Activated CD4-positive, alpha-beta T cell treated with anti-CD3 and anti-CD28 coated beads for 4 hours (primary cell): ENCODE measurements around the gene NR3C2.
"Not testable (repeated sequence)": the region's sequence is repeated elsewhere in the genome, so short reads cannot be mapped to it uniquely, and the experiment has no call there.

Experiments used
- DNase-seq, 2 donors: peaks; one replicate each; pipeline ENCODE4 v3.0.0-alpha.2; 2020

Gene NR3C2

DNA sequence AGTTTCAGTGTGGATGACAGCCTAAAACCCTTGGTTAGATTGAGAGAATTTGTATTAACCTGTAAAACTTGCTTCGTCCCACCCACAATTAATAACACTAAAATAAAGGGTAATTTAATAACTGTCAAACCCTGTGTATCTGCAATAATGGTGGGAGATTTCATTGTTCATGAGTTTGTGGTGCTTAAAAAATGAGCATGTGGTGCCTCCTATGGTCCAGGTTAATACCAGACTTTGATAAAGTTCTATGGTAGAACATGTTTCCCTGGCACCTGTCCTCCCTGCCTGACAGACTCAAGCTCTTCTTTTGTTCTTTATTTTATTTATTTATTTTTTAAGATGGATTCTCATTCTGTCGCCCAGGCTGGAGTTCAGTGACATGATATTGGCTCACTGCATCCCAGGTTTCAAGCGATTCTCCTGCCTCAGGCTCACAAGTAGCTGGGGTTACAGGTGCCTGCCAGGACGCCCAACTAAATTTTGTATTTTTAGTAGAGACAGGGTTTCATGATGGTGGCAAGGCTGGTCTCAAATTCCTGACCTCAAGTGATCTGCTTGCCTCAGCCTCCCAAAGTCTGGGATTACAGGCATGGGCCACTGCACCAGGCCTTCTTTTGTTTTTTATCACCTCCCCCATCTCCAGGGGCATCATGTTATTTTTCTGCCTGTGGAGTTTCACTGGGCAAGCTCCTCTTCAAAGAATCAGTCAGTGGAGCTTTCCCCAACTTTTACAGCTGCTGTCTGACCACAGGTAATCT is 289.2 kb downstream of the NR3C2 start:
- no peak for DNase-seq

- DNase-seq: no peak
Observed at GRCh38 chr4:148151806-148152205, 290.4 kb downstream of the NR3C2 start.

DNA sequence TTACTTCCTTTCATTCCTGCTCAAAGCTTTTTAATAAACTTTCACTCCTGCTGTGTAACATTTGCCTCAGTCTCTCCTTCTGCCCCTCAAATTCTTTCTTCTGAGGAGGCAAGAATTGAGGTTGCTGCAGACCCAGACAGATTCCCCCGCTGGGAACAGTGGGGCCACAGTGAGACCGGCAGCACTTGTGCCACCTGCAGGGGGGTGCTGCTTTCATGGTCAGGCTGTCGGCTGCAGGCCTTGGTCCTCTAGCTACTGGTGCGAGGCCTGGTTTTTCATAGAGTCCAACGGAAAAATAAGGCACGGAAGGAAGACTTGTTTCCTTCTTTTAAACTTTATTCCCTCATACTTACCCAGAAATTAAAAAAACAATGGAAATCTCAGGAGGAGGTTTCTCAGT is 296.7 kb downstream of the NR3C2 start:
- no peak for DNase-seq

GRCh38 chr4:148143174-148143573 is 299.0 kb downstream of the NR3C2 start:
- DNase-seq: no peak

DNA sequence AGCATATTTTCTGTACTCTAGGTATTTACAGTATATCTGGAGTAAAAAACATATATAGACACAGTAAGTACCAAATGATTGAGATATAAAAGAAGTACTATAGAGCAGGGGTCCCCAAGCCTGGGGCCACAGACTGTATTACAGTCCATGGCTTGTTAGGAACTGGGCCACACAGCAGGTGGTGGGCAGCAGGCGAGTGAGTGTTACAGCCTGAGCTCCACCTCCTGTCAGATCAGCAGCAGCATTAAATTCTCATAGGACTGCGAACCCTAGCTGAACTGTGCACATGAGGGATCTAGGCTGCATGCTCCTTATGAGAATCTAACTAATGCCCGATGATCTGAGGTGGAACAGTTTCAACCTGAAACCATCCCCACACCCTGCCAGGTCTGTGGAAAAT is 300.7 kb downstream of the NR3C2 start:
- DNase-seq: no peak

GRCh38 chr4:148126825-148127224 is 315.4 kb downstream of the NR3C2 start:
- no peak for DNase-seq

GRCh38 chr4:148124512-148124911 is 317.7 kb downstream of the NR3C2 start:
- no peak for DNase-seq

DNA sequence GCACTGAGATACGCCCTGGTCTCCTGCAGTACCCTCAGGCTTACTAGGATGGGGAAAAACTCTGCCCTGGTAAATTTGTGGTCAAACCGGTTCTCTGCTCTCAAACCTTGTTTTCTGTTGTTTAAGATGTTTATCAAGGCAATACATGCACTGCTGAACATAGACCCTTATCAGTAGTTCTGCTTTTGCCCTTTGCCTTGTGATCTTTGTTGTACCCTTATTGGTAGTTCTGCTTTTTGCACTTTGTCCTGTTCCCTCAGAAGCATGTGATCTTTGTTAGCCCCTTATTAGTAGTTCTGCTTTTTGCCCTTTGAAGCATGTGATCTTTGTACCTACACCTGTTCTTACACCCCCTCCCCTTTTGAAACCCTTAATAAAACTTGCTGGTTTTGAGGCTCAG is 319.1 kb downstream of the NR3C2 start:
- not testable (repeated sequence) for DNase-seq

DNA sequence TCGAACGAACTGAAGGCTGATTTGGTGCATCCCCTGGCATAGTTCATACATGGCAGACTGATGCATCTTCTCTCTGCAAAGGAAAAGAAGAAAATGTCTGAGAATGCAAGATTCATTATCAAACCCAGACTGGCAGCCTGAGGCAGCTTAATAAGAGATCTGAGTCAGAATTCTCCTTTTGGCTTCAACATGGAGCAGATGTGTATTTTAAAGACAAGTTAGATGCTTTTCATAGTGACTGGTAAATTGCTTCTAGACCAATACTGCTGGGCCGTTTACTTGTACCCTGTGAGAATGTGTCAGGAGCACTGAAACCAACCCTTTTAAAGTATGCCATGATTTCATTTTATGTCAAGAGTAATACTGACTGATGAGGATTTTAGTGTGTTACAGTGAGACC is 322.0 kb downstream of the NR3C2 start:
- DNase-seq: no peak

- no peak for DNase-seq
Observed at GRCh38 chr4:148118633-148119032, 323.6 kb downstream of the NR3C2 start.

DNA sequence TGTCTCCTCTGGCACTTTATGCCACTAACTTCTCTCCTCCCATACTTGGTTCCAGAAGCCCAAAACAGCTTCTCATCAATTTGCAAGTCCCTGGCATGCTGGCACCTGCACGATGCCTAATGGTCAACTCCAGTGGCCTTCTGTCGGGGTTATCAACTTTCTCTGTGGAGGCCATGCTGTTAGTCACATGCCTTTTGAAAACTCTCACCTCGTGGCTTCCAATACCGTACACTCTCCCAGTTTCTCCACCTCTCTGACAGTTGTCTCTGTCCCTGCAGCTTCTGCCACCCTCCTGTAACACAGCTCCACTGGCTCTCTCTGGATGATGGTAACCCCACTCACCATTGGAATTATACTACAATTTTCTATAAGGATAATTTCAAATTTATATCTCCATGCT is 324.0 kb downstream of the NR3C2 start:
- DNase-seq: no peak

GRCh38 chr4:148116969-148117368 is 325.2 kb downstream of the NR3C2 start:
- no peak for DNase-seq

- no peak for DNase-seq
Observed at GRCh38 chr4:148116264-148116663, 325.9 kb downstream of the NR3C2 start.

- no peak for DNase-seq
Observed at GRCh38 chr4:148114436-148114835, 327.8 kb downstream of the NR3C2 start.

DNA sequence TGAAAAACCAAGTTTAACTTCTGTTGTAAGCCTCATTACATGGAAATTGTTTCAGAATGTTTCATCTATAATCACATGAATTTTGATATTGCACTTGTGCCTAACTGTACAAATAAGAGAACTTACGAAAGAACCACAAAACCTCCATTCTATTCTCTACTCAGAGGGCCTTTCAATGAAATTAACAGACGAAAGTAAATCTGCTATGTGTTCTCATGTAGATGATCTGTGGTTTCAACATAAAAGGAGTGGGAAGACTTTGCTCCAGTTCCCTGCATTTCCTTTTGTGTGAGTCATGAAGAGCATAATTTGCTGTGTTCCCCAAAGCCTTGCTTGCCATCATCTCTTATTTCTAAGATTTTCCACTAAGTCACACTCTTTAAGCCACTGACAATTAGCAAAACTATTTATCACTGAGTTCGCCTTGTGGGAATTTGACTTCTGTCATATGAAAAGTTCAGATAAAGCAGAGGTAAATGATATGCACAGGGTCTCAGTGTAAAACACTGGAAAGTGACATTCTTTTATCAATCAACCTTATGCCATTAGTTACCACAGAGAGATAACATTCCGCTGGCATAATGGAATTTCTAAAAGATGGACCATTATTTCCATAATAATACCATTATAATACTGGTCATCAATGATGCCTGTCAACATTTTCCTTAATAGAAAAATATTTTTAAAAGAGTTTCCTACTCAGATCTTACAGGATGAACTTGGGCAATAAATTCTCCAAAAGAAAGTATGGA is 329.8 kb downstream of the NR3C2 start:
- DNase-seq: no peak

DNA sequence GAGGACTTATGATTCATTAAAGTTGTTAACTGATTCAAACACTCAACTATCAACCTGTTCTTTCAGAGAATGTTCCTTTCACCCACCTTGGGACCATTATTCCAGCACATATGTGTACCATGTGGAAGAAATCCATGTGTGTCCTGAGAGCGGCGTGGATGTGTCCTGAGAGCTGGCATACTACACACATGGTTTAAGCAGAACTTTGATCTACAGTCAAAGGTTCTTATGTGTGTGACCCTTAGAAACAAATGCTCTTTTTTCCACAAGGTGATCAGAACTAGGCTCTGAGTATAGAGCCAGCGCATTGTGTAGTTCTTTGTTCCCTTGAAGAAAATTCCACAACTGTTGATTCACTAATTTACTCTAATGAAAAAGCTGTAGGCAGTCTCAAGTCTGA is 332.0 kb downstream of the NR3C2 start:
- no peak for DNase-seq

- no peak for DNase-seq
Observed at GRCh38 chr4:148109216-148109615, 333.0 kb downstream of the NR3C2 start.

GRCh38 chr4:148108766-148109165 is 333.4 kb downstream of the NR3C2 start:
- no peak for DNase-seq

GRCh38 chr4:148103597-148104355 is 338.4 kb downstream of the NR3C2 start:
- DNase-seq: no peak

DNA sequence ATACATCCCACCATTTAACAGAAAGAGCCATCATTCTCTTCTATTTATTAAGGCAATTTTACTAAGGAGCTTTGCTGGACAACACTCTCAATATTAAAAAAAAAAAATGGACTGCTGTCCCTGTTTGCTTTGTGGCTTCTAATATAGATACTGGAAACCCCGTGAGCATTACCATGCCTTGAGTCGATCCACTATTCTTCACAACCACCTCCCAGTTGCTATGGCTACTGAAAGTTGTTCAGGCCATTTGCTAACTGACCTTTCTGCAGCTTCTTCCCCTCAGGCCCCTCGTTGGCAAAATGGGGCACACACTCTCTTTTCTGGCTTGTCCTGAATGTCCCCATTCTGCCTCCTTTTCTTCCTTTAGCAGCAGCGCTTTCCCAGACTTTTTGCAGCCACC is 340.4 kb downstream of the NR3C2 start:
- DNase-seq: no peak

GRCh38 chr4:148101235-148101634 is 341.0 kb downstream of the NR3C2 start:
- no peak for DNase-seq

DNA sequence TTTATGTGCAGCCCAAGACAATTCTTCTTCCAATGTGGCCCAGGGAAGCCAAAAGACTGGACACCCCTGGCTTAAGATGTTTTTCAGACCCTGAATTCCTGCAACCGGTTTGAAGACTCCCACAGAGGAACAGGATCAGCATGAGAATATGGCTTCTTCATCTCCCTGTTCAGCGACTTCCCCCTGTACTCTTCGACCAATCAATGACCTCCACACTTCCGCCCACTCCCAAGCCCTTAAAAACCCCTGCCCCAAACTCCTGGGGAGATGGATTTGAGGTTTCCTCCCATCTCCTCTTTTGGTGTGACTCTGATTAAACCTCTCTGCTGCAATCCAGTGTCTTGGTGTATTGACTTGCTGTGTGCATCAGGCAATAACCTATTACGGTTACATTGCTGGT is 344.4 kb downstream of the NR3C2 start:
- DNase-seq: no peak

GRCh38 chr4:148095346-148095923 is 346.8 kb downstream of the NR3C2 start:
- no peak for DNase-seq
